Epithelial cell of esophagus (primary cell): Measurements from ENCODE around the gene PLA2G2D.

Experiments used
- DNase-seq: peaks from one replicate; pipeline ENCODE4 v3.0.0; 2010; ENCODE audit warnings: low read depth
- H3K4me3 ChIP-seq: 2 replicates; pipeline ENCODE4 v1.5.1; 2011; ENCODE audit warnings: mild to moderate bottlenecking, low read length, control low read depth
- CTCF ChIP-seq: IDR thresholded peaks from 2 replicates; pipeline ENCODE4 v1.5.1; 2011; ENCODE audit warnings: low read depth, mild to moderate bottlenecking, low read length, control low read depth, inconsistent platforms; ENCODE audit not compliant: insufficient read depth; ENCODE audit errors: missing control alignments

Gene PLA2G2D

GRCh38 chr1:20068722-20069121, 50.6 kb downstream of the PLA2G2D start:
- DNase-seq = no peak
- H3K4me3 ChIP-seq = no peak overlapping the region
- TF ChIP-seq CTCF = no peak

GRCh38 chr1:20063861-20064292, 55.5 kb downstream of the PLA2G2D start:
- TF ChIP-seq CTCF = no peak
- peak; percentile 65 for DNase-seq

More at GRCh38 chr1:20063861-20064292, 55.5 kb downstream of the PLA2G2D start:
- no peak overlapping the region for H3K4me3 ChIP-seq
